H1 (cell line): ENCODE data around the gene CHP2. TPM values are rescaled to one million over a fixed set of nuclear protein-coding genes. Genes with fewer than 3 reads are reported as not detected.

Source experiments
- CTCF ChIA-PET: fragments of 300-600 bp; sonication (Branson Sonifier 250); formaldehyde crosslinking; loops from one replicate; lab custom pipeline; 2021; ENCODE audit not compliant: partially characterized antibody; lab: Charles Lee
- POLR2A ChIA-PET: fragments of 300-600 bp; sonication (Branson Sonifier 250); formaldehyde crosslinking; loops from one replicate; lab custom pipeline; 2021; ENCODE audit warnings: inconsistent platforms; ENCODE audit not compliant: partially characterized antibody; lab: Charles Lee
- DNase-seq, 2 experiments: peaks; one replicate each; pipeline versions ENCODE4 v3.0.0 to v3.0.0-alpha.2; 2010 to 2022; ENCODE audit warnings: low spot score in 2 of 2, low read depth in 1 of 2, mixed read lengths in 1 of 2
- FAIRE-seq: peaks from 2 replicates; lab custom pipeline; 2011; peaks lifted over from hg19 to GRCh38; lab: Jason Lieb, UNC
- H2AFZ ChIP-seq: 2 replicates; pipeline ENCODE4 v1.8.1; 2012; ENCODE audit warnings: low read length, inconsistent platforms
- H2AK5ac ChIP-seq: 2 replicates; pipeline ENCODE4 v1.6.1; 2013; ENCODE audit warnings: low read depth, low read length
- H2BK120ac ChIP-seq: replicated peaks from 2 replicates; pipeline ENCODE3; 2013; ENCODE audit warnings: low read depth, low read length, inconsistent platforms
- H2BK12ac ChIP-seq: 2 replicates; pipeline ENCODE4 v1.6.1; 2013; ENCODE audit warnings: low read depth, low read length
- H2BK15ac ChIP-seq: 2 replicates; pipeline ENCODE4 v1.6.1; 2013; ENCODE audit warnings: low read length
- H2BK20ac ChIP-seq: 2 replicates; pipeline ENCODE4 v1.6.1; 2013; ENCODE audit warnings: low read length
- H2BK5ac ChIP-seq: 2 replicates; pipeline ENCODE4 v1.6.1; 2013; ENCODE audit warnings: low read depth, low read length
- H3K14ac ChIP-seq: 2 replicates; pipeline ENCODE4 v1.6.1; 2013; ENCODE audit warnings: inconsistent platforms; ENCODE audit not compliant: insufficient read length
- H3K18ac ChIP-seq: 2 replicates; pipeline ENCODE4 v1.6.1; 2013; ENCODE audit warnings: low read length; ENCODE audit errors: extremely low read depth
- H3K23ac ChIP-seq: 2 replicates; pipeline ENCODE4 v1.6.1; 2013; ENCODE audit warnings: inconsistent platforms; ENCODE audit not compliant: insufficient read length
- H3K23me2 ChIP-seq: 2 replicates; pipeline ENCODE4 v1.6.1; 2013; ENCODE audit warnings: low read depth, low read length
- H3K27ac ChIP-seq: 2 replicates; pipeline ENCODE4 v1.6.1; 2011; ENCODE audit warnings: low read depth, low read length, inconsistent platforms
- H3K27me3 ChIP-seq, 4 experiments: replicated peaks in 1 of 4; 1 replicate in 1 of 4; 2 replicates in 3 of 4; pipeline versions ENCODE4 v1.6.1 to v1.8.1; 2011 to 2013; ENCODE audit warnings: low read length in 3 of 4, mild to moderate bottlenecking in 3 of 4, inconsistent platforms in 2 of 4, mixed read lengths in 2 of 4, moderate library complexity in 1 of 4; ENCODE audit not compliant: control insufficient read depth in 3 of 4, insufficient read depth in 3 of 4; ENCODE audit errors: extremely low read depth in 1 of 4
- H3K36me3 ChIP-seq, 4 experiments: 2 replicates each; pipeline versions ENCODE4 v1.6.1 to v1.8.1; 2011 to 2013; ENCODE audit warnings: mild to moderate bottlenecking in 4 of 4, low read length in 3 of 4, moderate library complexity in 2 of 4, control low read depth in 1 of 4, inconsistent platforms in 1 of 4; ENCODE audit not compliant: insufficient read depth in 4 of 4, control insufficient read depth in 2 of 4
- H3K4ac ChIP-seq: replicated peaks from 2 replicates; pipeline ENCODE3; 2013; ENCODE audit warnings: low read length, low read depth, mixed read lengths, inconsistent platforms; ENCODE audit not compliant: insufficient read length
- H3K4me1 ChIP-seq, 4 experiments: replicated peaks in 1 of 4; 1 replicate in 1 of 4; 2 replicates in 3 of 4; pipeline versions ENCODE4 v1.6.1 to v1.8.1; 2011 to 2013; ENCODE audit warnings: low read length in 3 of 4, inconsistent platforms in 2 of 4, mixed read lengths in 1 of 4; ENCODE audit not compliant: insufficient read depth in 4 of 4, control insufficient read depth in 3 of 4
- H3K4me2 ChIP-seq, 2 experiments: 2 replicates each; pipeline versions ENCODE4 v1.6.1 to v1.8.1; 2011 to 2013; ENCODE audit warnings: low read depth in 2 of 2, low read length in 2 of 2, control low read depth in 1 of 2, inconsistent platforms in 1 of 2, mild to moderate bottlenecking in 1 of 2; ENCODE audit not compliant: insufficient read depth in 1 of 2
- H3K4me3 ChIP-seq, 4 experiments: fragments of 200-600, 300-600 bp in 1 of 4; sonication (generic), shearing (Covaris generic), sonication (Bioruptor Twin) in 1 of 4; 2 replicates each; pipeline versions ENCODE4 v1.5.1 to v1.8.1; 2011 to 2016; ENCODE audit warnings: low read length in 4 of 4, low read depth in 3 of 4, control low read depth in 2 of 4, inconsistent platforms in 2 of 4, mild to moderate bottlenecking in 2 of 4, mixed read lengths in 1 of 4, moderate library complexity in 1 of 4; ENCODE audit not compliant: insufficient read depth in 2 of 4; ENCODE audit errors: extremely low read depth in 1 of 4
- H3K56ac ChIP-seq: replicated peaks from 2 replicates; pipeline ENCODE3; 2013; ENCODE audit warnings: low read depth, mild to moderate bottlenecking, mixed read lengths, low read length, inconsistent platforms; ENCODE audit not compliant: insufficient read length
- H3K79me1 ChIP-seq: 2 replicates; pipeline ENCODE4 v1.6.1; 2013; ENCODE audit warnings: low read depth, low read length, control low read depth
- H3K79me2 ChIP-seq, 2 experiments: 2 replicates each; pipeline versions ENCODE4 v1.6.1 to v1.8.1; 2012 to 2013; ENCODE audit warnings: low read length in 2 of 2, mild to moderate bottlenecking in 2 of 2, inconsistent platforms in 1 of 2; ENCODE audit not compliant: insufficient read depth in 2 of 2, control insufficient read depth in 1 of 2
- H3K9ac ChIP-seq, 4 experiments: replicated peaks in 1 of 4; 1 replicate in 1 of 4; 2 replicates in 3 of 4; pipeline versions ENCODE4 v1.6.1 to v1.8.1; 2011 to 2013; ENCODE audit warnings: low read depth in 3 of 4, low read length in 3 of 4, control low read depth in 2 of 4, mild to moderate bottlenecking in 2 of 4, moderate library complexity in 2 of 4, inconsistent platforms in 1 of 4; ENCODE audit errors: extremely low read depth in 1 of 4
- H3K9me3 ChIP-seq, 2 experiments: 2 replicates each; pipeline versions ENCODE4 v1.6.1 to v1.8.1; 2012 to 2013; ENCODE audit warnings: mild to moderate bottlenecking in 2 of 2, moderate library complexity in 2 of 2, control low read depth in 1 of 2, inconsistent platforms in 1 of 2, low read depth in 1 of 2, low read length in 1 of 2, mixed read lengths in 1 of 2; ENCODE audit not compliant: insufficient read depth in 2 of 2
- H4K20me1 ChIP-seq, 2 experiments: replicated peaks in 1 of 2; 2 replicates each; pipeline versions ENCODE3 to v1.8.1; 2011 to 2013; ENCODE audit warnings: inconsistent platforms in 2 of 2, low read length in 2 of 2, mild to moderate bottlenecking in 1 of 2; ENCODE audit not compliant: insufficient read depth in 2 of 2, control insufficient read depth in 1 of 2
- H4K5ac ChIP-seq: 2 replicates; pipeline ENCODE4 v1.6.1; 2013; ENCODE audit warnings: low read length, low read depth, mixed read lengths, inconsistent platforms; ENCODE audit not compliant: insufficient read length
- H4K8ac ChIP-seq: 2 replicates; pipeline ENCODE4 v1.8.0; 2013; ENCODE audit warnings: mild to moderate bottlenecking, moderate library complexity, low read length, inconsistent platforms; ENCODE audit not compliant: insufficient read depth; ENCODE audit errors: extremely low read depth
- H4K91ac ChIP-seq: replicated peaks from 2 replicates; pipeline ENCODE3; 2013; ENCODE audit warnings: low read length, mixed read lengths, inconsistent platforms; ENCODE audit not compliant: insufficient read length
- GABPA ChIP-seq: IDR thresholded peaks from 2 replicates; pipeline ENCODE4 v1.6.1; 2011; ENCODE audit warnings: mild to moderate bottlenecking, low read length, moderate library complexity, borderline replicate concordance; ENCODE audit not compliant: insufficient read depth
- KDM5A ChIP-seq: fragments of 200-600 bp; IDR thresholded peaks from 2 replicates; pipeline ENCODE4 v1.7.1; 2012; ENCODE audit warnings: mild to moderate bottlenecking, low read length, inconsistent platforms, mixed read lengths
- MAFK ChIP-seq: IDR thresholded peaks from 2 replicates; pipeline ENCODE4 v1.6.1; 2012; ENCODE audit warnings: low read depth, mild to moderate bottlenecking, improper control_type of control experiment, low read length
- YY1 ChIP-seq: IDR thresholded peaks from 2 replicates; pipeline ENCODE4 v1.6.1; 2011; ENCODE audit warnings: low read depth, mild to moderate bottlenecking, low read length
- ZNF274 ChIP-seq: IDR thresholded peaks from 2 replicates; pipeline ENCODE4 v1.7.0; 2012; ENCODE audit warnings: low read length, borderline replicate concordance; ENCODE audit errors: extremely low read depth
- WGBS, 2 experiments: shearing (Covaris generic) in 1 of 2; methylation state at CpG; one replicate each; pipeline versions ENCODE4 v1.1.6 to v1.1.7; 2013 to 2015; ENCODE audit warnings: low lambda C conversion rate in 2 of 2, mixed read lengths in 2 of 2, inconsistent platforms in 1 of 2, low coverage in 1 of 2, missing lambda C conversion rate in 1 of 2; ENCODE audit not compliant: insufficient replicate concordance in 2 of 2, insufficient coverage in 1 of 2, insufficient read length in 1 of 2; ENCODE audit errors: extremely low coverage in 1 of 2, missing lambda C conversion rate in 1 of 2; 5-methylcytosine and 5-hydroxymethylcytosine counted together
- polyA plus RNA-seq, 7 experiments: library from polyadenylated mRNA; depleted of rRNA in 3 of 7; stranded (reverse) in 5 of 7; unstranded in 2 of 7; fragments of >200 nt in 5 of 7; fragments of 200-250 nt in 2 of 7; gene quantifications; 1 replicate in 5 of 7; 2 replicates in 1 of 7; 4 replicates in 1 of 7; pipeline versions ENCODE4 v1.2.1 to v1.2.3, GENCODE V29; 2011 to 2013; ENCODE audit warnings: missing spikeins in 2 of 7, mixed read lengths in 2 of 7
- total RNA-seq: library from RNA; stranded (reverse); fragmentation: NEBNext Ultra II Directional; extraction: Animal tissue kit (Norgen Biotek cat#: 25700); gene quantifications from 2 replicates; pipeline ENCODE4 v1.2.1, GENCODE V29; 2021
- TF ChIP-seq, protein P1 (sequence below): IDR thresholded peaks from 2 replicates; pipeline ENCODE4 v1.6.1; 2012; ENCODE audit warnings: inconsistent platforms

Gene CHP2
- total and polyA plus RNA-seq, 2 of the 8 experiments (the other 6 are each of a cell fraction or from before 2014, with no cell fraction given), result 1.3 to 1.6 TPM

GRCh38 chr16:23807028-23807427 lies 52.2 kb downstream of the CHP2 start:
- H3K56ac ChIP-seq, result no peak overlapping the region
- no peak overlapping the region for H3K4me2 ChIP-seq
- H3K9ac ChIP-seq, result no peak overlapping the region
- H3K9me3 ChIP-seq, result no peaks in the 10 kb centered on the region
- H2AFZ ChIP-seq, result 0 out of 2 replicates have a peak overlapping the region, but pooled peaks have one; percentile 32
- H2AK5ac ChIP-seq, result no peak overlapping the region
- no peak overlapping the region for H3K4ac ChIP-seq
- no peaks in the 10 kb centered on the region for H4K20me1 ChIP-seq
- ChIA-PET CTCF (interaction anchor here (0.8 to 1.9 kb wide), 5 partner anchors 157 to 239 kb away, joined by 3 to 7 read pairs (median 3); no protein-coding TSS in a partner anchor), POLR2A (interaction anchor here (0.6 kb wide), 1 partner anchor 223 kb away, joined by 3 read pairs; no protein-coding TSS in a partner anchor)
- no peak for DNase-seq
- no peaks in the 10 kb centered on the region for H3K79me1 ChIP-seq
- H3K14ac ChIP-seq, result no peak overlapping the region
- H4K8ac ChIP-seq, result no peak overlapping the region
- no peak overlapping the region for H3K27ac ChIP-seq
- H3K23me2 ChIP-seq, result no peaks in the 10 kb centered on the region
- H3K27me3 ChIP-seq, result no peaks in the 10 kb centered on the region
- WGBS, 2 experiments, result 86% methylated on average over 1 of the region's 1 CpG; no CpG with 5 or more reads in 1 of the 2 experiments
- no peak overlapping the region for H2BK5ac ChIP-seq
- H4K91ac ChIP-seq, result no peak overlapping the region
- no peaks in the 10 kb centered on the region for H3K4me1 ChIP-seq
- no peak for TF ChIP-seq YY1
- TF ChIP-seq KDM5A, result no peak
- TF ChIP-seq GABPA, result no peak
- TF ChIP-seq, protein P1, sequence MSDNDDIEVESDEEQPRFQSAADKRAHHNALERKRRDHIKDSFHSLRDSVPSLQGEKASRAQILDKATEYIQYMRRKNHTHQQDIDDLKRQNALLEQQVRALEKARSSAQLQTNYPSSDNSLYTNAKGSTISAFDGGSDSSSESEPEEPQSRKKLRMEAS, result no peak
- TF ChIP-seq MAFK, result no peak
- no peak for TF ChIP-seq ZNF274
- H3K18ac ChIP-seq, result no peak overlapping the region
- FAIRE-seq, result no peak
- H2BK15ac ChIP-seq, result no peak overlapping the region
- H4K5ac ChIP-seq, result no peak overlapping the region
- no peak overlapping the region for H3K23ac ChIP-seq
- no peaks in the 10 kb centered on the region for H3K36me3 ChIP-seq
- no peaks in the 10 kb centered on the region for H3K79me2 ChIP-seq
- no peak overlapping the region for H2BK120ac ChIP-seq
- no peak overlapping the region for H2BK20ac ChIP-seq
- H2BK12ac ChIP-seq, result no peak overlapping the region
- H3K4me3 ChIP-seq, result no peak overlapping the region
